Endothelial cell of coronary artery (primary cell): ENCODE results near the gene EML1. TPM values are rescaled to one million over a fixed set of nuclear protein-coding genes. Genes with fewer than 3 reads are reported as not detected.

Experiments
- total RNA-seq: library from RNA; depleted of rRNA; stranded (reverse); fragments of >200 nt; gene quantifications from 2 replicates; pipeline ENCODE4 v1.2.3, GENCODE V29; 2014

The EML1 gene, protein sequence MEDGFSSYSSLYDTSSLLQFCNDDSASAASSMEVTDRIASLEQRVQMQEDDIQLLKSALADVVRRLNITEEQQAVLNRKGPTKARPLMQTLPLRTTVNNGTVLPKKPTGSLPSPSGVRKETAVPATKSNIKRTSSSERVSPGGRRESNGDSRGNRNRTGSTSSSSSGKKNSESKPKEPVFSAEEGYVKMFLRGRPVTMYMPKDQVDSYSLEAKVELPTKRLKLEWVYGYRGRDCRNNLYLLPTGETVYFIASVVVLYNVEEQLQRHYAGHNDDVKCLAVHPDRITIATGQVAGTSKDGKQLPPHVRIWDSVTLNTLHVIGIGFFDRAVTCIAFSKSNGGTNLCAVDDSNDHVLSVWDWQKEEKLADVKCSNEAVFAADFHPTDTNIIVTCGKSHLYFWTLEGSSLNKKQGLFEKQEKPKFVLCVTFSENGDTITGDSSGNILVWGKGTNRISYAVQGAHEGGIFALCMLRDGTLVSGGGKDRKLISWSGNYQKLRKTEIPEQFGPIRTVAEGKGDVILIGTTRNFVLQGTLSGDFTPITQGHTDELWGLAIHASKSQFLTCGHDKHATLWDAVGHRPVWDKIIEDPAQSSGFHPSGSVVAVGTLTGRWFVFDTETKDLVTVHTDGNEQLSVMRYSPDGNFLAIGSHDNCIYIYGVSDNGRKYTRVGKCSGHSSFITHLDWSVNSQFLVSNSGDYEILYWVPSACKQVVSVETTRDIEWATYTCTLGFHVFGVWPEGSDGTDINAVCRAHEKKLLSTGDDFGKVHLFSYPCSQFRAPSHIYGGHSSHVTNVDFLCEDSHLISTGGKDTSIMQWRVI
- 32.1 and 43.7 TPM in 2 replicates for total RNA-seq

DNA sequence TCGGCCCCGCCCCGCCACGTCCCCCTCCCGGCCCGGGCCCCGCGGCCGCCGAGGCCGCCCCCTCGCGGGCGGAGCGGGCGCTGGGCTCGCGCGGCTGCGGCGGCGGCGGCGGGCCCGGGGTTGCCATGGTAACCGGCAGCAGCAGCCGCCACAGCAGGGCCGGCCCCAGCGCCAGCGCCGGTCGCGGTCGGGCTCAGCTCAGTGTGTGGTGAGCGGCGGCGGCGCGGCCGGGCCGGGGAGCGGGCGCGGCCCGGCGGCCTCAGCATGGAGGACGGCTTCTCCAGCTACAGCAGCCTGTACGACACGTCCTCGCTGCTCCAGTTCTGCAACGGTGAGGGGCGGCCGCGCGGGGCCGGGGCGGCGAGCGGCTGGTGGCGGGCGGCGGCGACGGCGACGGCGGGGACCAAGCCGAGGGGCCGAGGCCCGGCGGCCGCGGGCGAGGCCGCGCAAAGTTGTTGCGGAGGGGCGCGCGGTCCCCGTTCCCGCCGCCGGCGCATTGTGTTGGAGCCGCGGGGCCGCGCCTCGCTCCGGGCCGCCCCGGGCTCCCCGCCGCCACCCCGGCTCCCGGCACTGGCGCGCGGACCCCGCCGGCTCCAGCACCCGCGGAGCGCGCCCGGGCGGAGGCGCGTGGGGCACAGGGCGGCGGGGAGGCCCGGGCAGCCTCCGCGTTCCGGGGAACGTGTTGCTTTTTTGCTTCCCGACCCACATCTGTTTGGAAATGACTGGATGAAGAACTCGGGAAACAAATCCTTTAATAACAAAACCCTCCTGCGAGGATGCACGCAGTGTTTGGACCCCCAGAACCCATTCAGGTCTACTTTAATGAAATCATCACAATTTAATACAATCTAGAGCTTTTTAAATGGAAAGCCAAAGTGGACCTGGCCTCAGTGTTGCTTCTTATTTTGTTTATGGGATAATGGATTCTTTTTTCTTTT lies at the start of gene EML1:
Gene EML1 (plus strand): TSS at position 201 of the 938 bp plus-strand sequence. CDS start 64 bp downstream, at position 265.

Other genes with a start within 250 kb of the EML1 start
- gene CCDC85C, start 189.2 kb upstream of the EML1 start, total RNA-seq = 13.3 and 21.9 TPM in 2 replicates
- 2.0 and 4.4 TPM in 2 replicates for gene HHIPL1, start 148.3 kb upstream of the EML1 start, total RNA-seq
- gene CYP46A1, start 109.1 kb upstream of the EML1 start, total RNA-seq = 0.09 TPM in 2 replicates